Measurements from ENCODE around the gene UBL3.

DNA sequence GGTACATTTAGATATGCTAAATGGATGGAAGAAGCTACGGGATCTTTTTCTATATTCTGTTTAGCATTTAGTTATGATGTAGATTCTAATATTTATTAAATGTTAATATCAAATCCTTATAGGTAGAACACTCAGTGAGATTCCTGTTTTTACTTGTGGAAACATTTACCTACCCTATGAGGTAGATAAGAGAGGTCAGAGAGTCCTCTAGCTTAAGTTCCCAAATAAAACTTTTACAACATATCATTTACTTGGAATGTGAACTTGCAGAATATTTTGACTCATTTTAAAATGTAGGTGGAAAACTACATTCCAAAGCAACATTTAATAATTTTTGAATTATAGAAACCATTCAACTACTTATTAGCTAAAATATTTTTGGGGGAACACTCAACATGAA is 63.7 kb downstream of the UBL3 start:
- no peak for TF ChIP-seq YY1 (IDR thresholded peaks at IDR 0.05; ENCODE audit: low read depth)
- TF ChIP-seq, protein P1, sequence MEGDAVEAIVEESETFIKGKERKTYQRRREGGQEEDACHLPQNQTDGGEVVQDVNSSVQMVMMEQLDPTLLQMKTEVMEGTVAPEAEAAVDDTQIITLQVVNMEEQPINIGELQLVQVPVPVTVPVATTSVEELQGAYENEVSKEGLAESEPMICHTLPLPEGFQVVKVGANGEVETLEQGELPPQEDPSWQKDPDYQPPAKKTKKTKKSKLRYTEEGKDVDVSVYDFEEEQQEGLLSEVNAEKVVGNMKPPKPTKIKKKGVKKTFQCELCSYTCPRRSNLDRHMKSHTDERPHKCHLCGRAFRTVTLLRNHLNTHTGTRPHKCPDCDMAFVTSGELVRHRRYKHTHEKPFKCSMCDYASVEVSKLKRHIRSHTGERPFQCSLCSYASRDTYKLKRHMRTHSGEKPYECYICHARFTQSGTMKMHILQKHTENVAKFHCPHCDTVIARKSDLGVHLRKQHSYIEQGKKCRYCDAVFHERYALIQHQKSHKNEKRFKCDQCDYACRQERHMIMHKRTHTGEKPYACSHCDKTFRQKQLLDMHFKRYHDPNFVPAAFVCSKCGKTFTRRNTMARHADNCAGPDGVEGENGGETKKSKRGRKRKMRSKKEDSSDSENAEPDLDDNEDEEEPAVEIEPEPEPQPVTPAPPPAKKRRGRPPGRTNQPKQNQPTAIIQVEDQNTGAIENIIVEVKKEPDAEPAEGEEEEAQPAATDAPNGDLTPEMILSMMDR (IDR thresholded peaks at IDR 0.05), result no peak
- no peak for TF ChIP-seq EP300 (IDR thresholded peaks at IDR 0.05; ENCODE audit: borderline replicate concordance in 1 of 2, low read depth in 1 of 2, low read length in 1 of 2)
- TF ChIP-seq, protein P2, sequence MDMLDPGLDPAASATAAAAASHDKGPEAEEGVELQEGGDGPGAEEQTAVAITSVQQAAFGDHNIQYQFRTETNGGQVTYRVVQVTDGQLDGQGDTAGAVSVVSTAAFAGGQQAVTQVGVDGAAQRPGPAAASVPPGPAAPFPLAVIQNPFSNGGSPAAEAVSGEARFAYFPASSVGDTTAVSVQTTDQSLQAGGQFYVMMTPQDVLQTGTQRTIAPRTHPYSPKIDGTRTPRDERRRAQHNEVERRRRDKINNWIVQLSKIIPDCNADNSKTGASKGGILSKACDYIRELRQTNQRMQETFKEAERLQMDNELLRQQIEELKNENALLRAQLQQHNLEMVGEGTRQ (IDR thresholded peaks at IDR 0.05; ENCODE audit: borderline replicate concordance, low read depth, low read length), result no peak
- no peak for TF ChIP-seq TCF12 (IDR thresholded peaks at IDR 0.05)
- TF ChIP-seq SIN3A (IDR thresholded peaks at IDR 0.05; ENCODE audit: borderline replicate concordance, low read depth, low read length), result no peak
- TF ChIP-seq JUND (IDR thresholded peaks at IDR 0.05), result no peak

All from SK-N-SH (cell line).